DMS153 treated with DMSO at 0.1 percent for 48 hours (cell line): ENCODE data around the gene IKZF5.

Experiments
- DNase-seq: peaks from one replicate; lab custom pipeline; 2025; ENCODE audit not compliant: unreplicated experiment; lab: John Stamatoyannopoulos, UW

Gene IKZF5

DNA sequence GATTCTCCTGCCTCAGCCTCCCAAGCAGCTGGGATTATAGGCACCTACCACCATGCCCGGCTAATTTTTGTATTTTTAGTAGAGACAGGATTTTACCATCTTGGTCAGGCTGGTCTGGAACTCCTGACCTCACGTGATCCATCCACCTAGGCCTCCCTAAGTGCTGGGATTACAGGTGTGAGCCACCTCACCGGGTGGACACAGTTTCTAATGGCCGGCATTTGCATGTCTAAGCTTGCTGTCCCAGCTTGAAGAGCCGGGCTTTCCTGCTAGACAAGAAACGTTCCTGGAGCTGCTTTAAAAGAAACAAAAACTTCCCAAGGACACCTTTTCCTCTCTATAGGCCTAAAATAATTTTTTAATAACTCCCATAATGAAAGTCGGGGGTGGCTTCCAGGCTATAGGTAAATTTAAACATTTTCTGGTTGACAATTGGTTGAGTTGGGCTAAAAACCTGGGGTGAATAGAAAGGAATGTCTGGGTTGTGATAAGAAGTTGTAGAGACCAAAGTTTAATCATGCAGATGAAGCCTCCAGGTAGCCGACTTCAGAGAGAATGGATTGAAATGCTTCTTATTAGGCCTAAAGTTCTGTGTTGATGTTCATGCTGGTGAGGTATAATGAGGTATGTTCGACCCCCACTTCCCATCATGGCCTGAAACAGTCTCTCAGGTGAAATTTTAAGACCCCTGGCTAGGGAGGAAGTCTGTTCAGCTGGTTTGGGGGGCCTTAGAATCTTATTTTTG lies 9.0 kb upstream of the IKZF5 start:
- no peak for DNase-seq

DNA sequence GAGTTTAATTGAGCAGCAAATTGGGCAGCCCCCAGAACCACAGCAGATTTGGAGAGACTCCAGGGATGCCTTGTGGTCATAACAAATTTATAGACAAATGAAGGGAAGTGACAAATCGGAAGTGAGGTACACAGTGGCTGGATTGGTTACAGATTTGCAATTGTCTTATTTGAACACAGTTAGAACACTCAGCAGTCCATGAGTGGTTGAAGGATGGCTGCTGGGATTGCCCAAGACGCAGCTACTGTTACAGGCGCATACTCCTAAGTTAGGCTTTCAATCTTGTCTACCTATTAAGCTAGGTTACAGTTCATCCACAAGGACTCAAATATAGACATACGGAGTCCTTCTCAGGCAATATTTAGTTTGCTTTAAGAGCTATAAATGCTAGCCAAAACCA lies 7.6 kb upstream of the IKZF5 start:
- DNase-seq, result no peak

DNA sequence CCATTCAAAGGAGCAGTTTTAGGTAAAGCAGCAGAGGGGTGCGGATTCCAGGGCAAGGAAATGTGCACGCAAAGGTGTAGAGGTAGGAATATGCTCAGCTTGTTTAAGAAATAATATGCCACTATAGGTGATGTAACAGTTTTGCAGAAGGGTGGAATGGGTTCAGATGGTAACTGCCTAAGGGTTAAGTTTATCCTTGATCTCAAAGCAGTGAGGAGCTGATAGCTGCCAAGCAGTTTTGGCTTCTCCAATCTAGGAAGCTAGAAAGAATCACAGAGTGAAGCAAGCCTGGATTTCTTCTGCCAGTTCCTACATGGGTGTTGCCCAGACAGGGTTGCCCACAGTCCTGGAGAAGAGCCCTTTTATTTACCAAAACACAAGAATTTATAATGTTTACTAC lies 6.2 kb upstream of the IKZF5 start:
- no peak for DNase-seq

DNA sequence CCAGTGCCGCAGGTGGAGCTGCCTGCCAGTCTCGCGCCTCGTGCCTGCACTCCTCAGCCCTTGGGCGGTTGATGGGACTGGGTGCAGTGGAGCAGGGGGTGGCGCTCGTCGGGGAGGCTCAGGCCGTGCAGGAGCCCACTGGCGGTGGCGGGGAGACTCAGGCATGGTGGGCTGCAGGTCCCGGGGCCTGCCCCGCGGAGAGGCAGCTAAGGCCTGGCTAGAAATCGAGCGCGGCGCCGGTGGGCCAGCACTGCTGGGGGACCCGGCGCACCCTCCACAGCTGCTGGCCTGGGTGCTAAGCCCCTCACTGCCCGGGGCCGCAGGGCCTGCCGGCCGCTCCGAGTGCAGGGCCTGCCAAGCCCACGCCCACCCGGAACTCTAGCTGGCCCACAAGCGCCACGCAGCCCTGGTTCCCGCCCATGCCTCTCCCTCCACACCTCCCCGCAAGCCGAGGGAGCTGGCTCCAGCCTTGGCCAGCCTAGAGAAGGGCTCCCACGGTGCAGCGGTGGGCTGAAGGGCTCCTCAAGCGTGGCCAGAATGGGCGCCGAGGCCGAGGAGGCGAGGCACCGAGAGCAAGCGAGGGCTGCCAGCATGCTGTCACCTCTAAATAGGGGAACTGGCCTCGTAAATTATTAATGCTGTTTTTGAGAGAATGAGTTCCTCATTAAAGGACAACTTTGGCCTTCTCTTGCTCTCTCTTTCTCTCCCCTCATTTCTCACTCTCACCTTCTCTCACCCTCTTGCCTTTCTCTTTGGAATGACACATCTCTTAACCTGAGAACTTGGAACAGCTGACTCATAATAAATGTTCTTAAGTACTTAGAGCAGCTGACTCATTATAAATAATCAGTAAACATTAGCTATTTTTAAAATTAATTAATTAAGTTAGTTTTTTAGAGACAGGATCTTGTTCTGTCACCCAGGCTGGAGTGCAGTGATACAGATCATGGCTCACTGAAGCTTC lies 5.1 kb upstream of the IKZF5 start:
- no peak for DNase-seq

DNA sequence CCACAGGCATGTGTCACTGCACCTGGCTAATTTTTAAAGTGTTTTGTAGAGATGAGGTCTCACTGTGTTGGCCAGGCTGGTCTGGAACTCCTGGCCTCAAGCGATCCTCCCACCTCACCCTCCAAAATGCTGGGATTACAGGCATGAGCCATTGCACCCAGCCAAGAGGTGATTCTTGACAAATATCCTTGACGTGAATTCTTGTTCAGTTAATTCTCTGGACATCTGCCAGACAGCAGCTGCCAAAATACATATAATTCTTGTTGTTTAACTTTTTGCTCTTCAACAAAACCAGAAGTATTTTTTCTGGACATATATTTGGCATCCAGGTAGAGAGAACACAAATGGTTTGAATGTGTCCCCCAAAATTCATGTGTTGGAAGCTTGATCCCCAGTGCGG lies 3.4 kb upstream of the IKZF5 start:
- no peak for DNase-seq

DNA sequence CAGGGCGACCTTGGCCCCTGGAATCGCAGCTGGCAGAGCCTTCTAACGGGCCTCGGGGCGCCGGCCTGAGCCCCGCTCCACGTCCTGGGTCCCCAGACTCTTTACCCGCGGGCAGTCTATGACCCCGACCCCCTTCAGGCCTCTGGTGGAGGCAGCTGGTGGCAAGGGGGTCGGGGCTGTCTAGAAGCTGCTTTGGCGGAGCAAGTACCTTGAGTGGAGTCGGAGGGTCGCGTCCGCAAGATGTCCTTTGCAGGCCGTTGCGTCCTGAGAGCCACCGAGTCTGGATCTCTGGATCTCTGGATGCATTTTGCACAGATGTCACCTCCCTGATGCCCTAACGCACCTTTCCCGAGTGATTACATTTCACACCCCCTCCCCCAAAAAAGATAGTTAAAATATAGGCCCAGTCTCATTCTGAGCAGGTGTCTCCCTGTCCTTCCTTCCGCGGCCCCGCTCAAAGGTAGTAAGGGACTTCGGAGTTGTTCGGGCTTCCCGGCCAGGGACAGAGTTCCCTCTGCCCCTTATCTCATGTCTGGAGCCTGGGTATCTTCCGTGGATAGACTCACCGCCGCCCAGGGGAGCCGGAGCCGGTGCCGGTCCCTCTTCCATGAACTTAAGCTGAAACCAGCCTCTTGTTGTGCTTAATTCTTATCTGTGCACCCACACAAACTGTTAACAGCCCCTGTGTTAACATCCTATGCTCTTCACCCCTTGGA lies 668 bp upstream of the IKZF5 start:
- DNase-seq, result no peak

DNA sequence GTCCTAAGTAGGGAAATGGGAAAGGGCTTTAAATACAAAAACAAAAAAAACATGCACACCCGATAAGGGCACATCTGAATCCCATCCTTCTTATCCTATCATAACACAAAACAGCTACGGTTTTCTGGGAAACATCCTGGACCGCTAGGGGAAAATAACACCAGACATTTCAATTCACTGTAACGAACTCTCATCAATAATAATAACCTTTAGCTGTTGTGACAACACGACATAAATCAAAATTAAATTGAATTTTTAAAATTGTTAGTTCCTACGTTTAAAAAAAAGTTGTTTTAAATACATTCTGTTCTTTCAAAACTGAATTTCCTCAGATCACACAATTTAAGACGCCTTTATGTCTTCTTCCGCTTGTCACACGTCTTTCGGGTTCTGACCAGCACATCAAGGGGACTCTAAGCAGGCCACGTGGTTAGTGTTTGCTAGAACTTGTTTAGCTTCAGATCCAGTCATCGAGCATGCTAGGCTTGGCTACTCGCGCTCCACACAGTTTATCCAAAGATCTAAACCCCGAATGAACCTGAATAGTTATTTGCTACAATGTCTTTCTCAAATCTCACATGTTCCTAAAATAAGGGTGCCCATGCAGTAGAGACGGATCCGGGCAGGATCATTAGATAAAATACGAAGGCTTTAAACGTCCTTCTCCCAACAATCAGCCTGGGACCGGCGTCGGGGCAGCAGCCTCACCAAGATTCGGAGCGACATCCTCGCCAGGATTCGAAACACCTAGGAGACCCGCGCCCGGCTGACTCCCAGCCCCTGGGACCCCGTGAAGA lies 839 bp downstream of the IKZF5 start:
- DNase-seq, result no peak

DNA sequence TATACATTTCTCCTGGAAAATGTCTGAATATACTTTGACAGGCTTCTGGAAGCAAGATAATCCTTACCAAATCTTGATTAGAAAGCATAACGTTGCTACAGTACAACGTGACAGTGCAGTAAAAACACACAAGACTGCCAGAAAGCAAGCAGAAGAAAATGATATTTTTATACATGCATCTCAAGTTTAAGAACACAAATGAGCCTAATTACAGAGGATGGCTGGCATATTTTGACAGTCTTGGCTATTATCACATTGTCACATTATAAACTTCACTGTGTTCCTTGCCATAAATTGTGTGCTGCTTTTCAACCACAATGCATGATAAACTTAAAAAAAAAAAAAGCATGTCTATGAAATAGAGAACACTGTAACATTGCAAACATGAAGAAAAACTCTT lies 4.3 kb downstream of the IKZF5 start:
- no peak for DNase-seq

DNA sequence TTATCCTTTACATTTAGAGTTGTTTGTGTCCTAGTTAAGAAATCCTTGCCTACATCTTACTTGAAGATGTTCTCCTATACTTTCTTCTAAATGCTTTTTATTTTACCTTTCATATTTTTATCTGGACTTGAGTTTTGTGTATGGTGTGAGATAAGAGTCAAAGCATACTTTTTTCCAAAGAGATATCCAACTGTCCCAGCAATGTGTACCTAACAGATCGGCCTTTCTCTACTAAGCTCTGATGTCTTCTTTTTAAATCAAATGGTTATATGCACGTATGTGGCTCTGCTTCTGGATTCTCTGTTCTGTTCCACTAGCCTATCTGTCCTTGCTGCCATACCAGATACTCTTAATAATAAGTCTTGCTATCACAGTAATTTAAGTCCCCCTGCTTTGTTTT lies 7.2 kb downstream of the IKZF5 start:
- no peak for DNase-seq

DNA sequence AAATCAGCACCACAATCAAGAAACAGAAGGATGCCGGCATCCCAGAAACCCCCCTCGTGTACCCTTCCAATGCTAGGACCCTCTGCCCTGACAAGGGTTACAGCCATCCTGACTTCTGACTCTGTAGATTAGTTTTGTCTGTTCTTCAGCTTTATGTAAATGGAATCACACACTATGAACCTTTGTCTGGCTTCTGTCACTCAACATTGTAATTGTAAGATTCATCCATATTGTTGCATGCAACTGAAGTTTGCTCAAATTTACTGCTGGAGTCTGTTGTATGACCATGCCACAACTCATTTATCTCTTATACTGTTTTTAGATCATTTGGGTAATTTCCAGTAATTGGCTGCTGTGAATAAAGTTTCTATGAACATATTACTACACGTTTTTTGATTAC lies 8.4 kb downstream of the IKZF5 start:
- DNase-seq, result no peak

DNA sequence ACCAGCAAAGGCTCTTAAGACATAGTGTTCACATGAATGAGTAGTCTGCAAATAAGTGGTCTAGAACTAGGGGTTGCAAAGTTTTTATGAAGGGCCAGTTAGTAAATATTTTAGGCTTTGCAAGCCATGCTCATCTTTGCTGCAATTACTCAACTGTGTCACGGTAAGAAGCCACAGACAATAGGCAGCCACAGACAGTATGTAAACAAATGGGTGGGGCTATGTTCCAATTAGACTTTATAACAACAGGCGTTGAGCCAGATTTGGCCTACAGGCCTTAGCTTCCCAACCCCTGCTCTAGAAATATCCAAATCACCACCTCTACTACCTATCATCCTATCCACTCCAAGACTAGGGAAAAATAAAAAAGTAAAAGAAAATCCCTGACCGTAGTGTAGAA lies 9.2 kb downstream of the IKZF5 start:
- DNase-seq, result no peak

DNA sequence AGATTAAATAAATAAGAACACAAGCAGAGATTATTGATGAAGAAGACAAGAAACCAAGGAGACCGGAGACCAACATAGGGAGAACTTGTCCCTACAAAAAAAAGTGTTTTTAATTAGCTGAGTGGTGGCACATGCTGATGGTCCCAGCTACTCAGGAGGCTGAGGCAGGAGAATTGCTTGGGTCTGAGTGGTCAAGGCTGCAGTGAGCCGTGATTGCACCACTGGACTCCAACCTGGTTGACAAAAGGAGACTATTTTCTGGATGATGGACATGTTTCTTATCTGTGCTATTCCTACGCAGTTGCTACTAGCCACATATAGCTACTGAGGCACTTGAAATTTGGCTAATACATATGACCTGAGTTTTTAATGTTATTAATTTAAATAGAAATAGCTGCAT lies 9.7 kb downstream of the IKZF5 start:
- no peak for DNase-seq

DNA sequence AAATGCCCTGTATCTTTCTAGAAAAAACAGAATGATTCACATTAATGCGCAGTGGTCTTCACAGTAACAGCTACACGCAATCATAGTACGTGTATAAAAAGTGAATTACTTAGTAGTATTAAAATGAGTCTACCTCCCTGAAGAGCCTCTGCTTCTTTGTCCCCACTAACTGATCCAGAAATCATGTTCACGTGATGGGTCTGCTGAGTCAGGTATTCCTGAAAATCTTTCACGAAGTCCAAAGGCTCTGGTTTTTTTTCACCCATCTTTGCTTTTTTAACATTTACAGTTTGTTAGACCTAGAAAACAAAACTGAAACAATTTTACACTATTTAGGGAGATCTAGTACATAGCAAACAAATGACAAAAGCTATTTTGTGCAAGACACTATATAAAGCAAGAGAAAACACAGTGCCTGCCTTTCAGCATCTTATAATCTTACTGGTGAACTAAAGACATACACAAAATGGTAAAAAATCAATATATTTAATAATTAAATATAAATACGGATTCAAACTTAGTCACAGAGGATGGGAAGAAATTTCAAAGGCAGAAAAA lies 10.2 kb downstream of the IKZF5 start:
- DNase-seq, result no peak

DNA sequence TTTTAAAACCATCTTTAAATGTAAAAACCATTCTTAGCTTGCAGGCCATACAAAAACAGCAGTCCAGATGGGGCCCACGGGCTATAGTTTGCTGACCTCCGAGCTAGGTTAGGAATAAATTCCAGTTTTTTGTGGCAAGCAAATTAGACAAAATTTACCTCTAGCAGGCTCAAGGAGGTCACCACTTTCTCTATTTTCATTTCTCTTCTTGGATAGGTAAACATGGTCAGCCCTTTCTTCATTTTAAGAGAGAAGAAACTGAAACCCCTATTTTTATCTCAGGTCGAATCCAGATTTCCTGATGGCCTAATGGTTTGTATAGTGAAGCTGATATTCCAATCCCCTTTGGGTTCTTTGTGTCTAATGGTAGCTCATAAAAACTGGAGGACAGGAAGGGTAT lies 10.7 kb downstream of the IKZF5 start:
- DNase-seq, result no peak

DNA sequence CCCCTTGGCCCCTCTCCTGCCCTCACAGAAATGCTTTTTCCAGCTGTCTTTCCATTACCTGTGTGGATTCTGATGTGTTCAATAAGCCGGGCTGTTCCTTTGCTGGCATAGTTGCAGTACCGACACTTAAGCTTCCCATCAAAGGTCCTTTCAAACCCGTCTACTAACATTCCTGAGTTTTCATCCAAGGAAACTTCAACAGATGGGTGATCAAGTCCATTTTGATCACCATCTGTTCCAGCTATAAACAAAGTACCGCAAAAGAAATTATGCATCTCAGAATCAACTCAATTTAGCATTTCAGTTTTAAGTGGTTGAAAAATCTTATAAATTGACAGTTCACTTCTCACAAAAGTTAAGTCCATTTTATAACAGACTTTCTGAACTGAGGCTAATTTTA lies 12.7 kb downstream of the IKZF5 start:
- no peak for DNase-seq

DNA sequence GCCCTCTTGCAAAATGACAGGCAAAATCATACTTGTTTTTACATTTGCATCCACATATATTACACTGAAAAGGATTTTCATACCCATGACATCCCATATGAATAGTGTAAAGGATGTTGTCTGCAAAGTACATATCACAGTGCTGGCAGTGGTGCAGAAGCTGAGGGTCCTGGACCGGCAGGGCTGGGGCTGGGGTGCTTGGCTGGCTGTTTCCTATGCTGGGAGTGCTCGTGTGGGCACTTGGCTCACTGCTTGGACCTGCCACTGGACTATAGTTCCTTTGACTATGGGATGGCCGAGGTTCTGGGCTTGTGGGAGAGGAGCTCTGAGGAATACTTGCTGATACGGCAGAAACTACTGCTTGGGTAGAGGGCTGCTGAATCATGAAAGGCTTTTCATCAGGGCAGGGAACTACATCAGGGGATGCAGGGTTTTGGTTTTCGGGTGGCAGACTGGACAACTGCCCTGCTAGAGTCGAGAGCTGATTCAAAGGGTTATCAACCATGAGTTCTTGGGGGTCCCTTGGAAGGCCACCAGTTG lies 14.7 kb downstream of the IKZF5 start:
- no peak for DNase-seq

DNA sequence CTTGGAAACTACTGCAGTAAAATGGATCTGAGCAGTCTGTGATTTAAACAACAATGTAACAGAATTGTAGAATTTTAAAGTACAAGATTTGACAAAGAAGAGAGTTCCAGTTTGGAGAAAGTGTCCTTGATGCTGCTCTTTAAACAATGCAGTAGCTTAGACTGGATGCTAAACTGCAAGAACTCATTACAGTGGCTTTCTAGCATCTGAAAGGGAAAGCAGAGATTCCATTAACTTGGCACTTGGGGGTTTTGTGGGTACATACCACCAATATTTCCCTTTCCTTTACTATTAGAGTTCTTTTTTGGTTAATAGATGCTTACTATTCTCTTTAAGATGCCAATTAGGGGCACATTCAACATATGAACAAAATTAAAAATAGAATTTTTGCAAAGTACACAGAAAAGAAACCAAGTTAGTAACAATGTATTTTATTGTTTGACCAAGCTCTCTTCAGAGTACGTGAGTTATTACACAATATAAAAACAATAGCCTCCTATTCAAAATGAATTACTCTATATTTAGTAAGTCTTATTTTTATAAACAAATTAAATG lies 16.5 kb downstream of the IKZF5 start:
- no peak for DNase-seq

DNA sequence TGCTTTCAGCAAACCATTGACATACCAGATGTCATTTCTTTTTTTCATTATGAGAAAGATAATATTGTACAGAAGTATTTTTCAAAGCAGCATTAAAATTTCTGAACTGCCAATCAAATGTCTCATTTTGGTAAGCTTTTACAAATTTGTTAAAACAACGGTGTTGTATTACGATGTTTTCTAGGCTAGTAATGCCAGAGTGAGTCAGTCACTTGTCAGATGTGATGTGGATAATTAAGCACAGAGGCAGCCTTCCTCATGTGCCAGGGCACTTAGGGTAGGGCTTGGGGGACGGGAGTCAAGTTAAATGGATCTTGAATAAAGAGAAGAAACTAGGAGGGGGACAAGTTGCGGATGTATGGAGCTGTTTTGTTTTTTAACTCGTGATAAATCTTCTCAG lies 18.3 kb downstream of the IKZF5 start:
- no peak for DNase-seq

DNA sequence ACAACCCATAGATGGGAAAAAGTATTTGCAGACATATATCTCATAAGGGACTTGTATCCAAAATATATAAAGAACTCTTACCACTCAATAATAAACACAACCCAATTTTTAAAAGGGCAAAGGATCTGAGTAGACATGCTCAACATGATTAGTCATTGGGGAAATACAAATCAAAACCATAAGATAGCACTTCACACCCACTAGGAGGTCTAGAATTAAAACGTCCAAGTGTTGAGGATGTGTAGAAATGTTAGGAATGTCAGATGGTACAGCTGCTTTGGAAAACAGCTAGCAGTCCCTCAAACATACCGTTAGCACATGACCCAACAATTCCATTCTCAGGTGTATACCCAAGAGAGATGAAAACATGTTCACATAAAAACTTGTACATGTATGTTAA lies 20.1 kb downstream of the IKZF5 start:
- DNase-seq, result no peak

DNA sequence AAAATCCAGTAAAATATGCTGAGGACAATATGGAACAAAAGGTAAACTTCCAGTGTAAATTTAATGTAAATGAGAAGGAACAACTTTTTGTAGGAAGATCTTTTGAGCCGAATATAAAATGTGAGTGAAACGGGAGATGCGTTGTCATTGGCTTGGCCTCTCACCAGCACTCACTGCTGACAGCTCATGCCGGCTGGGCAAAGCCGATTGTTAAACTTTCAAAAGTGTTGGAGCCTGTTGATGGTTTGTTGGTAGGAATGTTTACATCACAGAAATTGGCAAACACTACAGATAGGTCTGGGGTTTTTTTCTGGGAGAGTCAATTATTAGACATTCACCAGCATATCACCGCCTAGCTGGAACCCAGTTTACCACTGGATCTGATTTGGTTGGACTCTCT lies 22.3 kb downstream of the IKZF5 start:
- no peak for DNase-seq
